Neural cell (in vitro differentiated cells): Measurements from ENCODE around the gene MYBBP1A. TPM values are rescaled to one million over a fixed set of nuclear protein-coding genes. Genes with fewer than 3 reads are reported as not detected.

ENCODE experiments used
- H2AFZ ChIP-seq: fragments of 200-600, 300-800 bp; sonication (generic), shearing (Covaris generic); 2 replicates; pipeline ENCODE4 v1.6.0; 2014; ENCODE audit warnings: low read depth, mild to moderate bottlenecking, antibody characterized with exemption, low read length, moderate library complexity
- H3F3A ChIP-seq: fragments of 200-600 bp; shearing (Covaris generic); 2 replicates; pipeline ENCODE4 v1.6.1; 2016; ENCODE audit warnings: mild to moderate bottlenecking, moderate library complexity, mixed read lengths, antibody characterized with exemption, low read length; ENCODE audit not compliant: insufficient read depth, poor library complexity, severe bottlenecking
- H3K27ac ChIP-seq: fragments of 200-600, 300-800 bp; sonication (generic), shearing (Covaris generic); 2 replicates; pipeline ENCODE4 v1.5.1; 2014; ENCODE audit warnings: mild to moderate bottlenecking, low read length, moderate library complexity
- H3K27me3 ChIP-seq: fragments of 300-800, 200-600 bp; sonication (generic), shearing (Covaris generic); 2 replicates; pipeline ENCODE4 v1.6.0; 2014; ENCODE audit warnings: mild to moderate bottlenecking, low read depth, low read length, moderate library complexity; ENCODE audit not compliant: insufficient read depth
- H3K36me3 ChIP-seq: fragments of 300-800, 200-600 bp; sonication (generic), shearing (Covaris generic); 2 replicates; pipeline ENCODE4 v1.5.1; 2014; ENCODE audit warnings: mild to moderate bottlenecking, antibody characterized with exemption, low read length, moderate library complexity; ENCODE audit not compliant: insufficient read depth
- H3K4me2 ChIP-seq: fragments of 300-800, 200-600 bp; sonication (generic), shearing (Covaris generic); 2 replicates; pipeline ENCODE4 v1.6.0; 2014; ENCODE audit warnings: mild to moderate bottlenecking, low read length
- H3K4me3 ChIP-seq: fragments of 300-800, 200-600 bp; sonication (generic), shearing (Covaris generic); 2 replicates; pipeline ENCODE4 v1.5.1; 2014; ENCODE audit warnings: mild to moderate bottlenecking, low read length, moderate library complexity
- H3K79me2 ChIP-seq: fragments of 200-600 bp; shearing (Covaris generic); replicated peaks from 2 replicates; pipeline ENCODE4 v1.6.0; 2014; ENCODE audit warnings: mild to moderate bottlenecking, low read length, moderate library complexity; ENCODE audit not compliant: insufficient read depth
- H3K9ac ChIP-seq: fragments of 300-800, 200-600 bp; sonication (generic), shearing (Covaris generic); 2 replicates; pipeline ENCODE4 v1.6.1; 2016; ENCODE audit warnings: mild to moderate bottlenecking, low read length, mixed read lengths
- H3K9me2 ChIP-seq: fragments of 200-600 bp; shearing (Covaris generic); 2 replicates; pipeline ENCODE4 v1.6.1; 2016; ENCODE audit warnings: mild to moderate bottlenecking, low read length, mixed read lengths; ENCODE audit not compliant: insufficient read depth
- H3K9me3 ChIP-seq: fragments of 200-600, 300-800 bp; sonication (generic), shearing (Covaris generic); 2 replicates; pipeline ENCODE4 v1.6.1; 2016; ENCODE audit warnings: mild to moderate bottlenecking, mixed run types, low read length, moderate library complexity, mixed read lengths
- H4K20me1 ChIP-seq: fragments of 200-600 bp; shearing (Covaris generic); 2 replicates; pipeline ENCODE4 v1.6.1; 2016; ENCODE audit warnings: mild to moderate bottlenecking, mixed run types; ENCODE audit not compliant: insufficient read depth
- CTCF ChIP-seq: fragments of 450-650 bp; IDR thresholded peaks from 2 replicates; pipeline ENCODE4 v1.5.1; 2014; ENCODE audit warnings: antibody characterized with exemption, mild to moderate bottlenecking, moderate library complexity; ENCODE audit not compliant: poor library complexity, severe bottlenecking
- EP300 ChIP-seq: fragments of 450-650 bp; conservative IDR thresholded peaks from 2 replicates; pipeline ENCODE4 v1.6.1; 2014; ENCODE audit warnings: antibody characterized with exemption, mild to moderate bottlenecking, moderate library complexity; ENCODE audit not compliant: poor library complexity, severe bottlenecking
- EZH2 ChIP-seq: fragments of 200-600, 300-800 bp; shearing (Covaris generic), sonication (generic); IDR thresholded peaks from 2 replicates; pipeline ENCODE4 v1.6.1; 2014; ENCODE audit warnings: antibody characterized with exemption, low read length, borderline replicate concordance, mild to moderate bottlenecking; ENCODE audit not compliant: insufficient read depth, poor library complexity, severe bottlenecking
- MXI1 ChIP-seq: fragments of 450-650 bp; conservative IDR thresholded peaks from 2 replicates; pipeline ENCODE4 v1.6.1; 2014; ENCODE audit warnings: antibody characterized with exemption, mild to moderate bottlenecking; ENCODE audit not compliant: poor library complexity, severe bottlenecking
- POLR2AphosphoS5 ChIP-seq: IDR thresholded peaks from 2 replicates; pipeline ENCODE4 v1.6.1; 2012
- RAD21 ChIP-seq: fragments of 450-650 bp; conservative IDR thresholded peaks from 2 replicates; pipeline ENCODE4 v1.6.1; 2014; ENCODE audit warnings: antibody characterized with exemption, mild to moderate bottlenecking, moderate library complexity
- SMC3 ChIP-seq: fragments of 450-650 bp; conservative IDR thresholded peaks from 2 replicates; pipeline ENCODE4 v1.6.1; 2014; ENCODE audit warnings: antibody characterized with exemption, mild to moderate bottlenecking, moderate library complexity; ENCODE audit not compliant: poor library complexity
- TAF1 ChIP-seq: IDR thresholded peaks from 2 replicates; pipeline ENCODE4 v1.6.1; 2012; ENCODE audit warnings: low read depth
- polyA plus RNA-seq: library from polyadenylated mRNA; depleted of rRNA; stranded (reverse); fragments of >200 nt; gene quantifications from 2 replicates; pipeline ENCODE4 v1.2.3, GENCODE V29; 2014
- TF ChIP-seq, protein P1 (sequence below): IDR thresholded peaks from 2 replicates; pipeline ENCODE4 v1.6.1; 2012; ENCODE audit warnings: borderline replicate concordance

Gene MYBBP1A
- polyA plus RNA-seq, 1 donor from 2014 or later: 15.6 TPM

DNA sequence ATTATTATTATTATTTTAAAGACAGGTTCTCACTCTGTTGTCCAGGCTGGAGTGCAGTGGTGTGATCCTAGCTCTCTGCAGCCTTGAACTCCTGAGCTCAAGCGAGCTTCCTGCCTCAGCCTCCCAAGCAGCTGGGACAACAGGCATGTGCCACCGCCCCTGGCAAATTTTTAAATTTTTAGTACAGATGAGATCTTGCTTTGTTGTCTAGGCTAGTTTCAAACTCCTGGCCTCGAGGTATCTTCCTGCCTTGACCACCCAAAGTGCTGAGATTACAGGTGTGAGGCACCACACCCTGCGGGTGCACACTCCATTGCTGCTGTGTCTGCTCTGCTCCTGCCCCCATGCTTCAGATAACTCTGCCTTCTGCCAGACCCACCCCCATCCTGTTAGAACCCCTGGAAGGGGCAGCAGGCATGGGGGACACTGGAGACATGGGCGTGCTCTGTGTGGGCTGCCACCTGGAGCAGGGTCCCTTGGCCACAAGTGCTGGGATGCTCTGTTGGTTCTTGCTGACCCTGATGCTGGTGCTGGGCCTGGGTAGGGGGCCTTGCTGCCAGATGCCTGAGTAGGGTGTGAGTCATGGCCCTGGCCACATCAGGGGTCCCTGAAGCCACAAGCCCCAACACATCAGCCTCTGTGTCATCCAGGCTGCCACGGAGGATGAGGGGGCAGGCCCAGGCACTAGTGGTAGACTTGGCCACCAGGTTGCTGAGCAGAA is 2.6 kb upstream of the MYBBP1A start:
- Histone ChIP-seq H3K4me3 (no peak overlapping the region), H3F3A (peaks cover 8% of the 10 kb centered on the region), H3K36me3 (no peaks in the 10 kb centered on the region), H3K9me3 (no peaks in the 10 kb centered on the region), H3K27me3 (no peaks in the 10 kb centered on the region), H3K27ac (no peak overlapping the region), H3K9ac (no peak overlapping the region), H3K79me2 (no peaks in the 10 kb centered on the region), H3K4me2 (no peak overlapping the region), H4K20me1 (no peaks in the 10 kb centered on the region), H3K9me2 (no peaks in the 10 kb centered on the region), H2AFZ (no peak overlapping the region)
- TF ChIP-seq SMC3 (no peak), MXI1 (no peak), POLR2AphosphoS5 (no peak), EP300 (no peak), TAF1 (no peak), EZH2 (no peak), RAD21 (no peak), CTCF (no peak)
- TF ChIP-seq, protein P1, sequence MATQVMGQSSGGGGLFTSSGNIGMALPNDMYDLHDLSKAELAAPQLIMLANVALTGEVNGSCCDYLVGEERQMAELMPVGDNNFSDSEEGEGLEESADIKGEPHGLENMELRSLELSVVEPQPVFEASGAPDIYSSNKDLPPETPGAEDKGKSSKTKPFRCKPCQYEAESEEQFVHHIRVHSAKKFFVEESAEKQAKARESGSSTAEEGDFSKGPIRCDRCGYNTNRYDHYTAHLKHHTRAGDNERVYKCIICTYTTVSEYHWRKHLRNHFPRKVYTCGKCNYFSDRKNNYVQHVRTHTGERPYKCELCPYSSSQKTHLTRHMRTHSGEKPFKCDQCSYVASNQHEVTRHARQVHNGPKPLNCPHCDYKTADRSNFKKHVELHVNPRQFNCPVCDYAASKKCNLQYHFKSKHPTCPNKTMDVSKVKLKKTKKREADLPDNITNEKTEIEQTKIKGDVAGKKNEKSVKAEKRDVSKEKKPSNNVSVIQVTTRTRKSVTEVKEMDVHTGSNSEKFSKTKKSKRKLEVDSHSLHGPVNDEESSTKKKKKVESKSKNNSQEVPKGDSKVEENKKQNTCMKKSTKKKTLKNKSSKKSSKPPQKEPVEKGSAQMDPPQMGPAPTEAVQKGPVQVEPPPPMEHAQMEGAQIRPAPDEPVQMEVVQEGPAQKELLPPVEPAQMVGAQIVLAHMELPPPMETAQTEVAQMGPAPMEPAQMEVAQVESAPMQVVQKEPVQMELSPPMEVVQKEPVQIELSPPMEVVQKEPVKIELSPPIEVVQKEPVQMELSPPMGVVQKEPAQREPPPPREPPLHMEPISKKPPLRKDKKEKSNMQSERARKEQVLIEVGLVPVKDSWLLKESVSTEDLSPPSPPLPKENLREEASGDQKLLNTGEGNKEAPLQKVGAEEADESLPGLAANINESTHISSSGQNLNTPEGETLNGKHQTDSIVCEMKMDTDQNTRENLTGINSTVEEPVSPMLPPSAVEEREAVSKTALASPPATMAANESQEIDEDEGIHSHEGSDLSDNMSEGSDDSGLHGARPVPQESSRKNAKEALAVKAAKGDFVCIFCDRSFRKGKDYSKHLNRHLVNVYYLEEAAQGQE: no peak

DNA sequence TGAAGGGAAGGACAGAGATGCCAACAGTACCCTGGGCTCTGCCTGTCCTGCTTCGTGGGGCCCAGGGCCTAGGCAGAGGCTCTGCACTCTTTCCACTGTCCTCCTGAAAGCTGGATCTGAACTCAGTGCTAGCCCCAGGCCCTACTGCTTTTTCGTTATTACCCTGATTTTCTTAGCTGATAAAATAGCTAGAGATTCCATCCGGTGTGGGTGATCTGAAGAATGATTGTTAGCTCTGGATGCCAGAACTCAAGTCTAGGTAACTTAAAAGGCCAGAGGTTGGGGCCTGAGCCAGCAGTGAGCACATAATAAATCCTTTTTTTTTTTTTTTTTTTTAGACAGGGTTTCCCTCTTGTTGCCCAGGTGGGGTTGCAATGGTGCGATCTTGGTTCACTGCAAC is 1.8 kb upstream of the MYBBP1A start:
- H3K27me3 ChIP-seq: no peaks in the 10 kb centered on the region
- no peak overlapping the region for H3K27ac ChIP-seq
- no peaks in the 10 kb centered on the region for H3K36me3 ChIP-seq
- peaks cover 8% of the 10 kb centered on the region for H3F3A ChIP-seq
- no peaks in the 10 kb centered on the region for H3K9me3 ChIP-seq
- no peaks in the 10 kb centered on the region for H3K9me2 ChIP-seq
- TF ChIP-seq TAF1 (no peak), EZH2 (no peak), RAD21 (no peak), EP300 (no peak), SMC3 (no peak), POLR2AphosphoS5 (no peak), MXI1 (no peak), CTCF (no peak)
- TF ChIP-seq, protein P1: no peak
- H3K4me3 ChIP-seq: no peak overlapping the region
- no peaks in the 10 kb centered on the region for H3K79me2 ChIP-seq
- no peak overlapping the region for H3K4me2 ChIP-seq
- no peaks in the 10 kb centered on the region for H4K20me1 ChIP-seq
- H3K9ac ChIP-seq: no peak overlapping the region
- H2AFZ ChIP-seq: no peak overlapping the region
